GM19463 (cell line): Measurements from ENCODE around the gene UPK3BL1.

Source experiments
- ATAC-seq: cut with Tn5 transposase; IDR thresholded peaks from one replicate; pipeline ENCODE4 v1.9.1; 2021; ENCODE audit warnings: mild to moderate bottlenecking, moderate library complexity; ENCODE audit not compliant: unreplicated experiment

Gene UPK3BL1

GRCh38 chr7:102589857-102590256, 52.7 kb downstream of the UPK3BL1 start:
- peak; percentile 49 for ATAC-seq
